Lung (tissue), 12 donors: Measurements from ENCODE around the gene TRIM46. TPM values are rescaled to one million over a fixed set of nuclear protein-coding genes. Genes with fewer than 3 reads are reported as not detected.
A peak's percentile ranks its signal among the peaks of the same experiment; 100 is the strongest.

Source experiments
- ATAC-seq: fragments of 200-7000 bp; cut with Tn5 transposase; one replicate; pipeline ENCODE4 v1.9.1; 2020; ENCODE audit warnings: moderate number of reproducible peaks; ENCODE audit not compliant: insufficient read depth, low FRiP score
- DNase-seq, 3 donors: peaks; one replicate each; pipeline ENCODE4 v3.0.0-alpha.2; 2013 to 2017
- H3K27ac ChIP-seq, 2 donors: one replicate each; pipeline ENCODE4 v1.5.1; 2013; ENCODE audit warnings: mild to moderate bottlenecking in 2 of 2, moderate library complexity in 2 of 2, control low read depth in 1 of 2, inconsistent platforms in 1 of 2, low read depth in 1 of 2, low read length in 1 of 2
- H3K27me3 ChIP-seq, 3 donors: one replicate each; pipeline ENCODE4 v1.5.1; 2013; ENCODE audit warnings: low read length in 2 of 3; ENCODE audit not compliant: control insufficient read depth in 3 of 3, insufficient read depth in 3 of 3
- H3K36me3 ChIP-seq, 4 donors: one replicate each; pipeline ENCODE4 v1.5.1; 2013; ENCODE audit warnings: low read length in 4 of 4, mild to moderate bottlenecking in 1 of 4, moderate library complexity in 1 of 4; ENCODE audit not compliant: control insufficient read depth in 4 of 4, insufficient read depth in 4 of 4
- H3K4me1 ChIP-seq, 5 donors: one replicate each; pipeline ENCODE4 v1.5.1; 2013; ENCODE audit warnings: low read length in 5 of 5, mild to moderate bottlenecking in 2 of 5, moderate library complexity in 1 of 5; ENCODE audit not compliant: control insufficient read depth in 5 of 5, insufficient read depth in 5 of 5
- H3K4me3 ChIP-seq: one replicate; pipeline ENCODE4 v1.5.1; 2013; ENCODE audit warnings: mild to moderate bottlenecking, control low read depth, moderate library complexity
- H3K9ac ChIP-seq, 2 donors: one replicate each; pipeline ENCODE4 v1.5.1; 2013; ENCODE audit warnings: low read length in 2 of 2, control low read depth in 1 of 2; ENCODE audit not compliant: insufficient read depth in 1 of 2
- H3K9me3 ChIP-seq, 4 donors: one replicate each; pipeline ENCODE4 v1.5.1; 2013; ENCODE audit warnings: low read length in 3 of 4, mild to moderate bottlenecking in 1 of 4, moderate library complexity in 1 of 4; ENCODE audit not compliant: control insufficient read depth in 4 of 4, insufficient read depth in 3 of 4
- WGBS, 2 donors: extraction: QIAGEN DNeasy Blood & Tissue Kit; methylation state at CpG; one replicate each; pipeline ENCODE4 v1.1.7; 2013; 5-methylcytosine and 5-hydroxymethylcytosine counted together
- polyA plus RNA-seq, 2 donors: library from polyadenylated mRNA; stranded (reverse); fragments of 200-250 nt; gene quantifications; one replicate each; pipeline ENCODE4 v1.2.1, GENCODE V29; 2013
- total RNA-seq, 2 donors: library from RNA; depleted of rRNA in 1 of 2; stranded (reverse); fragments of >200 nt in 1 of 2; gene quantifications; one replicate each; pipeline ENCODE4 v1.2.1, GENCODE V29; 2014 to 2021
- TF ChIP-seq, protein P1 (sequence below): IDR thresholded peaks from 2 replicates; pipeline ENCODE4 v1.5.1; 2012; ENCODE audit warnings: mild to moderate bottlenecking; ENCODE audit errors: control extremely low read depth, extremely low read depth
- donor health status: control.
- donor health status: control.
- donor health status: Bipolar disorder and iron deficiency.
- donor health status: healthy.
- donor health status: DM: yes; HTN: yes; CAD: no.

TRIM46 gene
- total and polyA plus RNA-seq, 4 donors, result 0.26 to 0.71 (median 0.46) TPM

GRCh38 chr1:155135415-155136028, 38.1 kb upstream of the TRIM46 start, which contains the start of gene SLC50A1:
TSS of gene SLC50A1 (plus strand) at chr1:155135852. CDS start at chr1:155135912, 60 bp downstream.
- Histone ChIP-seq H3K4me3 (peak within 1 kb of the TSS; percentile 55), H3K9me3 (no peaks in the 10 kb centered on the region), H3K27ac (peak within 1 kb of the TSS; percentile 93 to 99), H3K36me3 (peaks cover 2 to 27% (median 13%) of the 10 kb centered on the region in 4 donors), H3K4me1 (peaks cover 3 to 34% (median 10%) of the 10 kb centered on the region in 5 donors), H3K27me3 (no peaks in the 10 kb centered on the region), H3K9ac (peak within 1 kb of the TSS; percentile 59 to 89)
- TF ChIP-seq, protein P1, sequence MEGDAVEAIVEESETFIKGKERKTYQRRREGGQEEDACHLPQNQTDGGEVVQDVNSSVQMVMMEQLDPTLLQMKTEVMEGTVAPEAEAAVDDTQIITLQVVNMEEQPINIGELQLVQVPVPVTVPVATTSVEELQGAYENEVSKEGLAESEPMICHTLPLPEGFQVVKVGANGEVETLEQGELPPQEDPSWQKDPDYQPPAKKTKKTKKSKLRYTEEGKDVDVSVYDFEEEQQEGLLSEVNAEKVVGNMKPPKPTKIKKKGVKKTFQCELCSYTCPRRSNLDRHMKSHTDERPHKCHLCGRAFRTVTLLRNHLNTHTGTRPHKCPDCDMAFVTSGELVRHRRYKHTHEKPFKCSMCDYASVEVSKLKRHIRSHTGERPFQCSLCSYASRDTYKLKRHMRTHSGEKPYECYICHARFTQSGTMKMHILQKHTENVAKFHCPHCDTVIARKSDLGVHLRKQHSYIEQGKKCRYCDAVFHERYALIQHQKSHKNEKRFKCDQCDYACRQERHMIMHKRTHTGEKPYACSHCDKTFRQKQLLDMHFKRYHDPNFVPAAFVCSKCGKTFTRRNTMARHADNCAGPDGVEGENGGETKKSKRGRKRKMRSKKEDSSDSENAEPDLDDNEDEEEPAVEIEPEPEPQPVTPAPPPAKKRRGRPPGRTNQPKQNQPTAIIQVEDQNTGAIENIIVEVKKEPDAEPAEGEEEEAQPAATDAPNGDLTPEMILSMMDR, result no peak
- DNase-seq (peak; percentile 95 to 98 (median 97)), ATAC-seq (peak; percentile 89)
- WGBS, 2 donors, result 0 to 1% methylated on average over 42 to 52 of the region's 52 CpGs

- TF ChIP-seq, protein P1, result no peak
- ATAC-seq (no peak), DNase-seq (no peak)
- Histone ChIP-seq H3K9me3 (no peaks in the 10 kb centered on the region), H3K27ac (peak overlapping the region; percentile 38 to 57), H3K36me3 (peaks cover 2 to 21% (median 13%) of the 10 kb centered on the region in 4 donors), H3K9ac (peak overlapping the region in 1 of 2 donors; percentile 51), H3K4me1 (peaks cover 0 to 30% (median 6%) of the 10 kb centered on the region in 5 donors), H3K27me3 (no peaks in the 10 kb centered on the region), H3K4me3 (no peak overlapping the region)
- WGBS, 2 donors, result 23 to 34% methylated on average over 6 of the region's 6 CpGs
Measured at GRCh38 chr1:155136748-155137147, 36.9 kb upstream of the TRIM46 start.

GRCh38 chr1:155137154-155137949, 36.3 kb upstream of the TRIM46 start:
- WGBS, 2 donors, result 86 to 87% methylated on average over 6 of the region's 6 CpGs
- peak overlapping the region; percentile 38 to 57 for H3K27ac ChIP-seq
- peak overlapping the region in 1 of 2 donors; percentile 51 for H3K9ac ChIP-seq
- TF ChIP-seq, protein P1, result no peak
- no peak overlapping the region for H3K4me3 ChIP-seq
- no peak for DNase-seq
- no peaks in the 10 kb centered on the region for H3K9me3 ChIP-seq
- ATAC-seq, result no peak
- H3K4me1 ChIP-seq, result peaks cover 0 to 30% (median 6%) of the 10 kb centered on the region in 5 donors
- H3K27me3 ChIP-seq, result no peaks in the 10 kb centered on the region
- peaks cover 2 to 19% (median 13%) of the 10 kb centered on the region in 4 donors for H3K36me3 ChIP-seq
